Uterus (tissue), 4 donors: ENCODE results near the gene MRPS31. TPM values are rescaled to one million over a fixed set of nuclear protein-coding genes. Genes with fewer than 3 reads are reported as not detected.

Experiments used
- DNase-seq, 2 donors: peaks; one replicate each; pipeline ENCODE4 v3.0.0-alpha.2; 2019 to 2020
- H3K27ac ChIP-seq, 2 donors: fragments of 200-600 bp; sonication (generic); 1 replicate in 1 of 2; 2 replicates in 1 of 2; pipeline ENCODE4 v1.5.1; 2016 to 2018
- H3K27me3 ChIP-seq, 2 donors: fragments of 200-600 bp; sonication (generic); one replicate each; pipeline ENCODE4 v1.5.1; 2018 to 2019; ENCODE audit warnings: control low read depth in 1 of 2
- H3K36me3 ChIP-seq, 2 donors: fragments of 200-600 bp; sonication (generic); one replicate each; pipeline ENCODE4 v1.5.1; 2019; ENCODE audit warnings: control low read depth in 1 of 2
- H3K4me1 ChIP-seq, 2 donors: fragments of 200-600 bp; sonication (generic); one replicate each; pipeline ENCODE4 v1.5.1; 2018 to 2019; ENCODE audit warnings: control low read depth in 1 of 2
- H3K4me3 ChIP-seq, 2 donors: fragments of 200-600 bp; sonication (generic); 1 replicate in 1 of 2; 2 replicates in 1 of 2; pipeline ENCODE4 v1.5.1; 2018 to 2019; ENCODE audit warnings: mild to moderate bottlenecking in 1 of 2
- H3K9me3 ChIP-seq, 2 donors: fragments of 200-600 bp; sonication (generic); one replicate each; pipeline ENCODE4 v1.5.1; 2019; ENCODE audit warnings: control low read depth in 1 of 2
- CTCF ChIP-seq, 4 experiments: fragments of 200-600 bp in 2 of 4; fragments of 450-650 bp in 2 of 4; sonication (generic) in 2 of 4; IDR thresholded peaks; one replicate each; pipeline ENCODE4 v1.5.1; 2016 to 2019; ENCODE audit warnings: antibody characterized with exemption in 4 of 4, mild to moderate bottlenecking in 2 of 4, moderate library complexity in 1 of 4
- POLR2A ChIP-seq, 2 donors: fragments of 450-650 bp; IDR thresholded peaks; one replicate each; pipeline ENCODE4 v1.6.1; 2016; ENCODE audit warnings: antibody characterized with exemption in 2 of 2, mild to moderate bottlenecking in 1 of 2, moderate library complexity in 1 of 2
- intact Hi-C: fragments of 100-400 bp; cut with DNase I; formaldehyde crosslinking; loops from one replicate; pipeline ENCODE4 v1.15.1; 2023; ENCODE audit warnings: low total_unique reads
- total RNA-seq, 4 donors: library from RNA; depleted of rRNA in 3 of 4; stranded (reverse); fragments of >200 nt in 3 of 4; gene quantifications; one replicate each; pipeline versions ENCODE4 v1.1.0 to v1.2.4, GENCODE V29; 2014 to 2023
- donor health status: DM: yes; HTN: yes; CAD: no.

The MRPS31 gene
- total RNA-seq, 4 donors from 2014 or later: 6.1 to 31.5 (median 27.9) TPM

- Histone ChIP-seq H3K4me3 (no peak overlapping the region), H3K36me3 (no peaks in the 10 kb centered on the region), H3K4me1 (no peaks in the 10 kb centered on the region), H3K27ac (no peak overlapping the region), H3K27me3 (no peaks in the 10 kb centered on the region), H3K9me3 (no peaks in the 10 kb centered on the region)
- intact Hi-C loops: no loop called here
- TF ChIP-seq CTCF (IDR thresholded peaks at IDR 0.05): no peak
- TF ChIP-seq POLR2A (IDR thresholded peaks at IDR 0.05): no peak
- DNase-seq: no peak
Measured at GRCh38 chr13:40781717-40782116, 10.7 kb upstream of the MRPS31 start.

- Histone ChIP-seq H3K9me3 (no peaks in the 10 kb centered on the region), H3K27me3 (no peaks in the 10 kb centered on the region), H3K4me3 (no peak overlapping the region), H3K27ac (no peak overlapping the region), H3K36me3 (no peaks in the 10 kb centered on the region), H3K4me1 (no peaks in the 10 kb centered on the region)
- TF ChIP-seq POLR2A (IDR thresholded peaks at IDR 0.05) (no peak), CTCF (IDR thresholded peaks at IDR 0.05) (no peak)
- DNase-seq: no peak
- intact Hi-C loops: no loop called here
Measured at GRCh38 chr13:40780822-40781401, 9.9 kb upstream of the MRPS31 start.

GRCh38 chr13:40779796-40780285 is 8.9 kb upstream of the MRPS31 start:
- no peak overlapping the region for H3K4me3 ChIP-seq
- H3K27ac ChIP-seq: no peak overlapping the region
- intact Hi-C loops: no loop called here
- no peak for TF ChIP-seq CTCF (IDR thresholded peaks at IDR 0.05)
- TF ChIP-seq POLR2A (IDR thresholded peaks at IDR 0.05): no peak
- no peaks in the 10 kb centered on the region for H3K9me3 ChIP-seq
- no peak for DNase-seq
- no peaks in the 10 kb centered on the region for H3K36me3 ChIP-seq
- H3K4me1 ChIP-seq: no peaks in the 10 kb centered on the region
- H3K27me3 ChIP-seq: no peaks in the 10 kb centered on the region

GRCh38 chr13:40779049-40779448 is 8.1 kb upstream of the MRPS31 start:
- Histone ChIP-seq H3K4me3 (no peak overlapping the region), H3K9me3 (no peaks in the 10 kb centered on the region), H3K4me1 (no peaks in the 10 kb centered on the region), H3K27ac (no peak overlapping the region), H3K27me3 (no peaks in the 10 kb centered on the region), H3K36me3 (no peaks in the 10 kb centered on the region)
- no peak for DNase-seq
- intact Hi-C loops: no loop called here
- TF ChIP-seq CTCF (IDR thresholded peaks at IDR 0.05): no peak

GRCh38 chr13:40777809-40778175 is 6.8 kb upstream of the MRPS31 start:
- Histone ChIP-seq H3K27me3 (no peaks in the 10 kb centered on the region), H3K36me3 (no peaks in the 10 kb centered on the region), H3K27ac (peak overlapping the region in 1 of 2 donors; percentile 2), H3K4me3 (no peak overlapping the region), H3K4me1 (no peaks in the 10 kb centered on the region), H3K9me3 (no peaks in the 10 kb centered on the region)
- TF ChIP-seq CTCF (IDR thresholded peaks at IDR 0.05) (no peak), POLR2A (IDR thresholded peaks at IDR 0.05) (no peak)
- DNase-seq: no peak
- intact Hi-C loops: no loop called here
